H1 (cell line): ENCODE results near the gene SLC16A9. TPM values are rescaled to one million over a fixed set of nuclear protein-coding genes. Genes with fewer than 3 reads are reported as not detected.

Experiments
- CTCF ChIA-PET: fragments of 300-600 bp; sonication (Branson Sonifier 250); formaldehyde crosslinking; loops from one replicate; lab custom pipeline; 2021; ENCODE audit not compliant: partially characterized antibody; lab: Charles Lee
- POLR2A ChIA-PET: fragments of 300-600 bp; sonication (Branson Sonifier 250); formaldehyde crosslinking; loops from one replicate; lab custom pipeline; 2021; ENCODE audit warnings: inconsistent platforms; ENCODE audit not compliant: partially characterized antibody; lab: Charles Lee
- DNase-seq, 2 experiments: peaks; one replicate each; pipeline versions ENCODE4 v3.0.0 to v3.0.0-alpha.2; 2010 to 2022; ENCODE audit warnings: low spot score in 2 of 2, low read depth in 1 of 2, mixed read lengths in 1 of 2
- FAIRE-seq: peaks from 2 replicates; lab custom pipeline; 2011; peaks lifted over from hg19 to GRCh38; lab: Jason Lieb, UNC
- H2AFZ ChIP-seq: 2 replicates; pipeline ENCODE4 v1.8.1; 2012; ENCODE audit warnings: low read length, inconsistent platforms
- H2AK5ac ChIP-seq: 2 replicates; pipeline ENCODE4 v1.6.1; 2013; ENCODE audit warnings: low read depth, low read length
- H2BK120ac ChIP-seq: replicated peaks from 2 replicates; pipeline ENCODE3; 2013; ENCODE audit warnings: low read depth, low read length, inconsistent platforms
- H2BK12ac ChIP-seq: 2 replicates; pipeline ENCODE4 v1.6.1; 2013; ENCODE audit warnings: low read depth, low read length
- H2BK15ac ChIP-seq: 2 replicates; pipeline ENCODE4 v1.6.1; 2013; ENCODE audit warnings: low read length
- H2BK20ac ChIP-seq: 2 replicates; pipeline ENCODE4 v1.6.1; 2013; ENCODE audit warnings: low read length
- H2BK5ac ChIP-seq: 2 replicates; pipeline ENCODE4 v1.6.1; 2013; ENCODE audit warnings: low read depth, low read length
- H3K14ac ChIP-seq: 2 replicates; pipeline ENCODE4 v1.6.1; 2013; ENCODE audit warnings: inconsistent platforms; ENCODE audit not compliant: insufficient read length
- H3K18ac ChIP-seq: 2 replicates; pipeline ENCODE4 v1.6.1; 2013; ENCODE audit warnings: low read length; ENCODE audit errors: extremely low read depth
- H3K23ac ChIP-seq: 2 replicates; pipeline ENCODE4 v1.6.1; 2013; ENCODE audit warnings: inconsistent platforms; ENCODE audit not compliant: insufficient read length
- H3K23me2 ChIP-seq: 2 replicates; pipeline ENCODE4 v1.6.1; 2013; ENCODE audit warnings: low read depth, low read length
- H3K27ac ChIP-seq: 2 replicates; pipeline ENCODE4 v1.6.1; 2011; ENCODE audit warnings: low read depth, low read length, inconsistent platforms
- H3K27me3 ChIP-seq, 4 experiments: replicated peaks in 1 of 4; 1 replicate in 1 of 4; 2 replicates in 3 of 4; pipeline versions ENCODE4 v1.6.1 to v1.8.1; 2011 to 2013; ENCODE audit warnings: low read length in 3 of 4, mild to moderate bottlenecking in 3 of 4, inconsistent platforms in 2 of 4, mixed read lengths in 2 of 4, moderate library complexity in 1 of 4; ENCODE audit not compliant: control insufficient read depth in 3 of 4, insufficient read depth in 3 of 4; ENCODE audit errors: extremely low read depth in 1 of 4
- H3K36me3 ChIP-seq, 4 experiments: 2 replicates each; pipeline versions ENCODE4 v1.6.1 to v1.8.1; 2011 to 2013; ENCODE audit warnings: mild to moderate bottlenecking in 4 of 4, low read length in 3 of 4, moderate library complexity in 2 of 4, control low read depth in 1 of 4, inconsistent platforms in 1 of 4; ENCODE audit not compliant: insufficient read depth in 4 of 4, control insufficient read depth in 2 of 4
- H3K4ac ChIP-seq: replicated peaks from 2 replicates; pipeline ENCODE3; 2013; ENCODE audit warnings: low read length, low read depth, mixed read lengths, inconsistent platforms; ENCODE audit not compliant: insufficient read length
- H3K4me1 ChIP-seq, 4 experiments: replicated peaks in 1 of 4; 1 replicate in 1 of 4; 2 replicates in 3 of 4; pipeline versions ENCODE4 v1.6.1 to v1.8.1; 2011 to 2013; ENCODE audit warnings: low read length in 3 of 4, inconsistent platforms in 2 of 4, mixed read lengths in 1 of 4; ENCODE audit not compliant: insufficient read depth in 4 of 4, control insufficient read depth in 3 of 4
- H3K4me2 ChIP-seq, 2 experiments: 2 replicates each; pipeline versions ENCODE4 v1.6.1 to v1.8.1; 2011 to 2013; ENCODE audit warnings: low read depth in 2 of 2, low read length in 2 of 2, control low read depth in 1 of 2, inconsistent platforms in 1 of 2, mild to moderate bottlenecking in 1 of 2; ENCODE audit not compliant: insufficient read depth in 1 of 2
- H3K4me3 ChIP-seq, 4 experiments: fragments of 200-600, 300-600 bp in 1 of 4; sonication (generic), shearing (Covaris generic), sonication (Bioruptor Twin) in 1 of 4; 2 replicates each; pipeline versions ENCODE4 v1.5.1 to v1.8.1; 2011 to 2016; ENCODE audit warnings: low read length in 4 of 4, low read depth in 3 of 4, control low read depth in 2 of 4, inconsistent platforms in 2 of 4, mild to moderate bottlenecking in 2 of 4, mixed read lengths in 1 of 4, moderate library complexity in 1 of 4; ENCODE audit not compliant: insufficient read depth in 2 of 4; ENCODE audit errors: extremely low read depth in 1 of 4
- H3K56ac ChIP-seq: replicated peaks from 2 replicates; pipeline ENCODE3; 2013; ENCODE audit warnings: low read depth, mild to moderate bottlenecking, mixed read lengths, low read length, inconsistent platforms; ENCODE audit not compliant: insufficient read length
- H3K79me1 ChIP-seq: 2 replicates; pipeline ENCODE4 v1.6.1; 2013; ENCODE audit warnings: low read depth, low read length, control low read depth
- H3K79me2 ChIP-seq, 2 experiments: 2 replicates each; pipeline versions ENCODE4 v1.6.1 to v1.8.1; 2012 to 2013; ENCODE audit warnings: low read length in 2 of 2, mild to moderate bottlenecking in 2 of 2, inconsistent platforms in 1 of 2; ENCODE audit not compliant: insufficient read depth in 2 of 2, control insufficient read depth in 1 of 2
- H3K9ac ChIP-seq, 4 experiments: replicated peaks in 1 of 4; 1 replicate in 1 of 4; 2 replicates in 3 of 4; pipeline versions ENCODE4 v1.6.1 to v1.8.1; 2011 to 2013; ENCODE audit warnings: low read depth in 3 of 4, low read length in 3 of 4, control low read depth in 2 of 4, mild to moderate bottlenecking in 2 of 4, moderate library complexity in 2 of 4, inconsistent platforms in 1 of 4; ENCODE audit errors: extremely low read depth in 1 of 4
- H3K9me3 ChIP-seq, 2 experiments: 2 replicates each; pipeline versions ENCODE4 v1.6.1 to v1.8.1; 2012 to 2013; ENCODE audit warnings: mild to moderate bottlenecking in 2 of 2, moderate library complexity in 2 of 2, control low read depth in 1 of 2, inconsistent platforms in 1 of 2, low read depth in 1 of 2, low read length in 1 of 2, mixed read lengths in 1 of 2; ENCODE audit not compliant: insufficient read depth in 2 of 2
- H4K20me1 ChIP-seq, 2 experiments: replicated peaks in 1 of 2; 2 replicates each; pipeline versions ENCODE3 to v1.8.1; 2011 to 2013; ENCODE audit warnings: inconsistent platforms in 2 of 2, low read length in 2 of 2, mild to moderate bottlenecking in 1 of 2; ENCODE audit not compliant: insufficient read depth in 2 of 2, control insufficient read depth in 1 of 2
- H4K5ac ChIP-seq: 2 replicates; pipeline ENCODE4 v1.6.1; 2013; ENCODE audit warnings: low read length, low read depth, mixed read lengths, inconsistent platforms; ENCODE audit not compliant: insufficient read length
- H4K8ac ChIP-seq: 2 replicates; pipeline ENCODE4 v1.8.0; 2013; ENCODE audit warnings: mild to moderate bottlenecking, moderate library complexity, low read length, inconsistent platforms; ENCODE audit not compliant: insufficient read depth; ENCODE audit errors: extremely low read depth
- H4K91ac ChIP-seq: replicated peaks from 2 replicates; pipeline ENCODE3; 2013; ENCODE audit warnings: low read length, mixed read lengths, inconsistent platforms; ENCODE audit not compliant: insufficient read length
- BRCA1 ChIP-seq: IDR thresholded peaks from 2 replicates; pipeline ENCODE4 v1.6.1; 2012; ENCODE audit warnings: low read depth, low read length, improper control_type of control experiment
- CBX8 ChIP-seq: fragments of 300-800, 300-1000 bp; sonication (generic); IDR thresholded peaks from 2 replicates; pipeline ENCODE4 v1.7.1; 2016; ENCODE audit warnings: low read depth, low read length, borderline replicate concordance
- CEBPB ChIP-seq: IDR thresholded peaks from 2 replicates; pipeline ENCODE4 v1.6.1; 2012; ENCODE audit warnings: low read depth, low read length
- GTF2F1 ChIP-seq: IDR thresholded peaks from 2 replicates; pipeline ENCODE4 v1.6.1; 2012; ENCODE audit warnings: low read depth, low read length, improper control_type of control experiment, borderline replicate concordance
- HDAC2 ChIP-seq, 2 experiments: fragments of 300-600 bp in 1 of 2; sonication (generic) in 1 of 2; IDR thresholded peaks; 2 replicates each; pipeline ENCODE4 v1.6.1; 2011 to 2012; ENCODE audit warnings: low read depth in 2 of 2, low read length in 2 of 2, mild to moderate bottlenecking in 2 of 2, moderate library complexity in 2 of 2, borderline replicate concordance in 1 of 2, inconsistent platforms in 1 of 2
- HDAC6 ChIP-seq: IDR thresholded peaks from one replicate; pipeline ENCODE4 v1.7.1; 2012; ENCODE audit warnings: low read depth, mild to moderate bottlenecking, inconsistent platforms, low read length, moderate library complexity
- JUND ChIP-seq: IDR thresholded peaks from 2 replicates; pipeline ENCODE4 v1.6.1; 2011; ENCODE audit warnings: mild to moderate bottlenecking, improper control_type of control experiment, low read length
- MAFK ChIP-seq: IDR thresholded peaks from 2 replicates; pipeline ENCODE4 v1.6.1; 2012; ENCODE audit warnings: low read depth, mild to moderate bottlenecking, improper control_type of control experiment, low read length
- POLR2AphosphoS5 ChIP-seq: IDR thresholded peaks from 2 replicates; pipeline ENCODE4 v1.6.1; 2011; ENCODE audit warnings: low read depth, low read length
- RAD21 ChIP-seq, 2 experiments: IDR thresholded peaks in 1 of 2; conservative IDR thresholded peaks in 1 of 2; 2 replicates each; pipeline ENCODE4 v1.6.1; 2011; ENCODE audit warnings: low read depth in 2 of 2, low read length in 2 of 2, improper control_type of control experiment in 1 of 2, inconsistent platforms in 1 of 2, mild to moderate bottlenecking in 1 of 2, moderate library complexity in 1 of 2
- SP2 ChIP-seq: IDR thresholded peaks from 2 replicates; pipeline ENCODE4 v1.6.1; 2012; ENCODE audit warnings: mild to moderate bottlenecking, low read length, inconsistent platforms
- SUZ12 ChIP-seq: fragments of 200-600 bp; sonication (generic); IDR thresholded peaks from 2 replicates; pipeline ENCODE4 v1.6.1; 2012; ENCODE audit warnings: mild to moderate bottlenecking, inconsistent platforms, low read length, moderate library complexity, mixed read lengths
- TAF1 ChIP-seq: IDR thresholded peaks from 2 replicates; pipeline ENCODE4 v1.6.1; 2011; ENCODE audit warnings: mild to moderate bottlenecking, low read depth, low read length
- WGBS, 2 experiments: shearing (Covaris generic) in 1 of 2; methylation state at CpG; one replicate each; pipeline versions ENCODE4 v1.1.6 to v1.1.7; 2013 to 2015; ENCODE audit warnings: low lambda C conversion rate in 2 of 2, mixed read lengths in 2 of 2, inconsistent platforms in 1 of 2, low coverage in 1 of 2, missing lambda C conversion rate in 1 of 2; ENCODE audit not compliant: insufficient replicate concordance in 2 of 2, insufficient coverage in 1 of 2, insufficient read length in 1 of 2; ENCODE audit errors: extremely low coverage in 1 of 2, missing lambda C conversion rate in 1 of 2; 5-methylcytosine and 5-hydroxymethylcytosine counted together
- polyA plus RNA-seq, 7 experiments: library from polyadenylated mRNA; depleted of rRNA in 3 of 7; stranded (reverse) in 5 of 7; unstranded in 2 of 7; fragments of >200 nt in 5 of 7; fragments of 200-250 nt in 2 of 7; gene quantifications; 1 replicate in 5 of 7; 2 replicates in 1 of 7; 4 replicates in 1 of 7; pipeline versions ENCODE4 v1.2.1 to v1.2.3, GENCODE V29; 2011 to 2013; ENCODE audit warnings: missing spikeins in 2 of 7, mixed read lengths in 2 of 7
- total RNA-seq: library from RNA; stranded (reverse); fragmentation: NEBNext Ultra II Directional; extraction: Animal tissue kit (Norgen Biotek cat#: 25700); gene quantifications from 2 replicates; pipeline ENCODE4 v1.2.1, GENCODE V29; 2021
- TF ChIP-seq, protein P1 (sequence below): IDR thresholded peaks from 2 replicates; pipeline ENCODE4 v1.6.1; 2012; ENCODE audit warnings: inconsistent platforms

SLC16A9 gene
- total and polyA plus RNA-seq, 2 of the 8 experiments (the other 6 are each of a cell fraction or from before 2014, with no cell fraction given), result 11.2 to 20.5 TPM

GRCh38 chr10:59680199-59680598 lies 29.5 kb downstream of the SLC16A9 start:
- Histone ChIP-seq H3K9me3 (no peaks in the 10 kb centered on the region), H4K20me1 (no peaks in the 10 kb centered on the region), H3K23ac (no peak overlapping the region), H3K23me2 (no peaks in the 10 kb centered on the region), H3K79me1 (no peaks in the 10 kb centered on the region), H3K14ac (no peak overlapping the region), H3K4me1 (no peaks in the 10 kb centered on the region; a peak in 1 of 7 replicates), H3K9ac (no peak overlapping the region), H4K91ac (no peak overlapping the region), H3K79me2 (no peaks in the 10 kb centered on the region), H3K36me3 (peaks cover 0 to 15% (median 6%) of the 10 kb centered on the region in 4 experiments; a peak in 3 of 8 replicates), H2BK120ac (no peak overlapping the region), H4K5ac (no peak overlapping the region), H2BK15ac (no peak overlapping the region), H2AK5ac (no peak overlapping the region), H3K27ac (no peak overlapping the region), H3K18ac (no peak overlapping the region), H3K4me2 (no peak overlapping the region), H3K56ac (no peak overlapping the region), H2BK12ac (no peak overlapping the region), H2AFZ (no peak overlapping the region), H4K8ac (no peak overlapping the region), H3K4ac (no peak overlapping the region), H2BK5ac (no peak overlapping the region), H3K27me3 (no peaks in the 10 kb centered on the region), H2BK20ac (no peak overlapping the region), H3K4me3 (no peak overlapping the region)
- ChIA-PET CTCF (interaction anchor here (0.7 to 6.1 kb wide), 10 partner anchors 9 to 966 kb away, joined by 3 to 46 read pairs (median 5); no protein-coding TSS in a partner anchor), POLR2A (interaction anchor here (1.5 kb wide), 1 partner anchor 29 kb away, joined by 8 read pairs; the partner anchor contains the start of gene SLC16A9)
- FAIRE-seq, result no peak
- no peak for DNase-seq
- 92% methylated on average over 1 of the region's 1 CpG; no CpG with 5 or more reads in 1 of the 2 experiments for WGBS, 2 experiments
- TF ChIP-seq SUZ12 (no peak), TAF1 (no peak), HDAC2 (IDR thresholded peaks at IDR 0.05; ENCODE audit: borderline replicate concordance in 1 of 2, low read depth in 2 of 2, low read length in 2 of 2) (no peak), MAFK (no peak), JUND (no peak), RAD21 (IDR thresholded peaks at IDR 0.05 in 1 of 2, conservative IDR thresholded peaks at IDR 0.05 in 1 of 2; ENCODE audit: low read depth in 2 of 2, low read length in 2 of 2) (no peak), POLR2AphosphoS5 (no peak), SP2 (no peak), CBX8 (no peak), HDAC6 (no peak), CEBPB (no peak), BRCA1 (no peak), GTF2F1 (no peak)
- TF ChIP-seq, protein P1, sequence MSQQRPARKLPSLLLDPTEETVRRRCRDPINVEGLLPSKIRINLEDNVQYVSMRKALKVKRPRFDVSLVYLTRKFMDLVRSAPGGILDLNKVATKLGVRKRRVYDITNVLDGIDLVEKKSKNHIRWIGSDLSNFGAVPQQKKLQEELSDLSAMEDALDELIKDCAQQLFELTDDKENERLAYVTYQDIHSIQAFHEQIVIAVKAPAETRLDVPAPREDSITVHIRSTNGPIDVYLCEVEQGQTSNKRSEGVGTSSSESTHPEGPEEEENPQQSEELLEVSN, result no peak
